Bronchial epithelial cell (primary cell): Measurements from ENCODE around the gene ZNF205. TPM values are rescaled to one million over a fixed set of nuclear protein-coding genes. Genes with fewer than 3 reads are reported as not detected.
"Not testable (repeated sequence)": the region's sequence is repeated elsewhere in the genome, so short reads cannot be mapped to it uniquely, and the experiment has no call there.

Experiments
- DNase-seq: peaks from one replicate; pipeline ENCODE4 v3.0.0-alpha.2; 2010; ENCODE audit warnings: low read depth
- FAIRE-seq: peaks from 2 replicates; lab custom pipeline; 2011; peaks lifted over from hg19 to GRCh38; lab: Jason Lieb, UNC
- H3K27me3 ChIP-seq: 2 replicates; pipeline ENCODE4 v1.5.1; 2011; ENCODE audit warnings: low read length; ENCODE audit not compliant: control insufficient read depth, insufficient read depth
- H3K36me3 ChIP-seq: 2 replicates; pipeline ENCODE4 v1.5.1; 2011; ENCODE audit warnings: low read length; ENCODE audit not compliant: control insufficient read depth, insufficient read depth
- H3K4me3 ChIP-seq: 2 replicates; pipeline ENCODE4 v1.5.1; 2011; ENCODE audit warnings: mild to moderate bottlenecking, low read depth, low read length, control low read depth
- total RNA-seq: library from RNA; depleted of rRNA; stranded (reverse); fragments of >200 nt; gene quantifications from 2 replicates; pipeline ENCODE4 v1.2.1, GENCODE V29; 2014
- TF ChIP-seq, protein P1 (sequence below): IDR thresholded peaks from 2 replicates; pipeline ENCODE4 v1.5.1; 2011; ENCODE audit warnings: mild to moderate bottlenecking, moderate library complexity, low read length, control low read depth, inconsistent platforms; ENCODE audit not compliant: insufficient read depth, severe bottlenecking

The ZNF205 gene
- total RNA-seq, 1 donor from 2014 or later: 22.4 TPM

DNA sequence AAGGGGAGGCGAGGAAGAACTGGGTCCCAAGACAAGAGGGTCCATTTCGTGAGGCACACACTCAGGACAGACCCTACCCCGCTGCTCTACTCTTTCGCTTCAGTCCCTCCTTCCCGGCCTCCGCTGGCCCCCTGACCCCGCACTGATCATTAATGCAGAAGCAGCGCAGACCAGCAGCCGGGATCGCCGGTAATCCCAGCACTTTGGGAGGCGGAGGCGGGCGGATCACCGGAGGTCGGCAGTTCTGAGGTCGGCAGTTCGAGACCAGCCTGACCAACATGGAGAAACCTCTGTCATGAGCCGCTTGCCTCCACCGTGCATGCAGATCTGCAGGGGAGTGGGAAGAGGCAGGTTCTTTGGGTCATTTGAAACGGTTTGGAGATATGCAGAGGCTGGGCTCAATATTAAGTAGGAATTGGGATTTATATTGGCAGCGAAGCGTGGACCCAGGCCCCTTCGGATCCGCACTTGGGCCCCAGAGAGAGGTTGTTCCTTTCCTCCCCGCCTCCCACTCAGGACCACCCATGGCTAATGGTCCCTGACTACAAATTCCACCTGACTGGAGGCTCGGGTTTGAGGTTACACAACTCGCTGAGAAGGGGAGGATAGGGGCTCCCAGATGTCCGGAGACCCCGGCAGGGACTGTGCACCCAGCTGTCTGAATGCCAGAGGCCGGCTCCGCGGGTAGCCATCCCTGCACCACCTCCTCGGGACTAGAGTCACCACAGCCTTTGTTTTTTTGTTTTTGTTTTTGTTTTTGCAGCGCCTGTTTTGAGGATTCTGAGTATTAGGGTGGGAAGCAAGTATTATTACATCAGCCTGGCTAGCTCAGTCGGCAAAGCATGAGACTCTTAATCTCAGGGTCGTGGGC lies 52.0 kb downstream of the ZNF205 start:
- FAIRE-seq: no peak
- H3K4me3 ChIP-seq: no peak overlapping the region
- no peak for DNase-seq
- no peaks in the 10 kb centered on the region for H3K36me3 ChIP-seq
- H3K27me3 ChIP-seq: no peaks in the 10 kb centered on the region
- TF ChIP-seq, protein P1, sequence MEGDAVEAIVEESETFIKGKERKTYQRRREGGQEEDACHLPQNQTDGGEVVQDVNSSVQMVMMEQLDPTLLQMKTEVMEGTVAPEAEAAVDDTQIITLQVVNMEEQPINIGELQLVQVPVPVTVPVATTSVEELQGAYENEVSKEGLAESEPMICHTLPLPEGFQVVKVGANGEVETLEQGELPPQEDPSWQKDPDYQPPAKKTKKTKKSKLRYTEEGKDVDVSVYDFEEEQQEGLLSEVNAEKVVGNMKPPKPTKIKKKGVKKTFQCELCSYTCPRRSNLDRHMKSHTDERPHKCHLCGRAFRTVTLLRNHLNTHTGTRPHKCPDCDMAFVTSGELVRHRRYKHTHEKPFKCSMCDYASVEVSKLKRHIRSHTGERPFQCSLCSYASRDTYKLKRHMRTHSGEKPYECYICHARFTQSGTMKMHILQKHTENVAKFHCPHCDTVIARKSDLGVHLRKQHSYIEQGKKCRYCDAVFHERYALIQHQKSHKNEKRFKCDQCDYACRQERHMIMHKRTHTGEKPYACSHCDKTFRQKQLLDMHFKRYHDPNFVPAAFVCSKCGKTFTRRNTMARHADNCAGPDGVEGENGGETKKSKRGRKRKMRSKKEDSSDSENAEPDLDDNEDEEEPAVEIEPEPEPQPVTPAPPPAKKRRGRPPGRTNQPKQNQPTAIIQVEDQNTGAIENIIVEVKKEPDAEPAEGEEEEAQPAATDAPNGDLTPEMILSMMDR: no peak

GRCh38 chr16:3165111-3165822 lies 52.9 kb downstream of the ZNF205 start:
- H3K4me3 ChIP-seq: no peak overlapping the region

DNA sequence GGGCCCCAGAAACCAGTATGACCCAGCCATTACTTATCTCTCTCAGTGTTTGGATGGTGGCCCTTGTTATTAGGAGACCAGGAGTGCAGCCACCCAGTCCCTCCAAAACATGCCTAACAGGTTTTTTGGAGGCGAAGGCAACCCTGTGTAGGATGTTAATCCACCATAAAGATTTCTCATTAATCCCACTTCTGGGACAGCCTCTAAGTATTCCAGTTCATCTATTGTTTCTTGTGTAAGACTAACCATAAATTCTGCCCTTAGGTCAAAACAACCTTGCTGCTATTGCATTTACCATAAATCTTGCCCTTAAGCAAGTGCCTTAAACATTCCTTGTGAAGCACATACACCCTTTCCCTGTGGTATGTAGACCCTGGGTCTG lies 54.1 kb downstream of the ZNF205 start:
- H3K36me3 ChIP-seq: no peaks in the 10 kb centered on the region
- no peaks in the 10 kb centered on the region for H3K27me3 ChIP-seq
- DNase-seq: no peak
- no peak overlapping the region for H3K4me3 ChIP-seq
- no peak for FAIRE-seq
- TF ChIP-seq, protein P1: no peak

More at GRCh38 chr16:3165111-3165822, 52.9 kb downstream of the ZNF205 start:
- no peak for FAIRE-seq
- Histone ChIP-seq H3K36me3 (no peaks in the 10 kb centered on the region), H3K27me3 (no peaks in the 10 kb centered on the region)
- DNase-seq: no peak
- TF ChIP-seq, protein P1: no peak

DNA sequence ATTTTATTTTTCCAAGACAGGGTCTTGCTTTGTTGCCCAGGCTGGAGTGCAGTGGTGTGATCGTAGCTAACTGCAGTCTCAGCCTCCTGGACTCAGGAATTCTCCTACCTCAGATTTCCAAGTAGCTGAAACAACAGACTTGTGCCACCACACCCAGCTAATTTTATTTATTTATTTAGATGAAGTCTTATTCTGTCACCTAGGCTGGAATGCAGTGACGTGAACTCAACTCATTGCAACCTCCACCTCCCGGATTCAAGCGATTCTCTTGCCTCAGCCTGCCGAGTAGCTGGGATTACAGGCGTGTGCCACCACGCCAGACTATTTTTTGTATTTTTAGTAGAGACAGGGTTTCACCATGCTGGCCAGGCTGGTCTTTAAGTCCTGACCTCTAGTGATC lies 56.3 kb downstream of the ZNF205 start:
- peak; percentile 38 for DNase-seq
- not testable (repeated sequence) for H3K4me3 ChIP-seq, H3K27me3 ChIP-seq, H3K36me3 ChIP-seq, FAIRE-seq

Other genes starting within 250 kb of the ZNF205 start
- 63.7 and 76.0 TPM in 2 replicates for gene FLYWCH2, start 229.4 kb upstream of the ZNF205 start, total RNA-seq
- 41.9 and 96.5 TPM in 2 replicates for gene FLYWCH1, start 200.7 kb upstream of the ZNF205 start, total RNA-seq
- 1.1 and 1.2 TPM in 2 replicates for gene KREMEN2, start 148.3 kb upstream of the ZNF205 start, total RNA-seq
- gene PAQR4, start 143.2 kb upstream of the ZNF205 start, total RNA-seq: 5.3 and 5.5 TPM in 2 replicates
- 0.26 and 0.51 TPM in 2 replicates for gene PKMYT1, start 132.1 kb upstream of the ZNF205 start, total RNA-seq
- under 0.01 and 0.13 TPM in 2 replicates for gene CLDN9, start 99.7 kb upstream of the ZNF205 start, total RNA-seq
- gene CLDN6, start 94.4 kb upstream of the ZNF205 start, total RNA-seq: not detected in 2 replicates
- 440 and 686 TPM in 2 replicates for gene TNFRSF12A, start 92.2 kb upstream of the ZNF205 start, total RNA-seq
- gene HCFC1R1, start 88.6 kb upstream of the ZNF205 start, total RNA-seq: 1.1 and 5.6 TPM in 2 replicates
- gene THOC6, start 88.6 kb upstream of the ZNF205 start, total RNA-seq: 23.7 and 28.4 TPM in 2 replicates
- 24.5 and 56.1 TPM in 2 replicates for gene BICDL2, start 75.6 kb upstream of the ZNF205 start, total RNA-seq
- under 0.01 and 0.13 TPM in 2 replicates for gene MMP25, start 66.0 kb upstream of the ZNF205 start, total RNA-seq
- gene IL32, start 46.9 kb upstream of the ZNF205 start, total RNA-seq: 0.53 and 2.8 TPM in 2 replicates
- gene ZSCAN10, start 13.3 kb upstream of the ZNF205 start, total RNA-seq: not detected in 2 replicates
- 7.6 and 10.6 TPM in 2 replicates for gene ZNF213, start 22.4 kb downstream of the ZNF205 start, total RNA-seq
- gene OR1F1, start 75.6 kb downstream of the ZNF205 start, total RNA-seq: not detected in 2 replicates
- gene ZNF200, start 122.6 kb downstream of the ZNF205 start, total RNA-seq: 9.5 and 9.9 TPM in 2 replicates
- not detected in 2 replicates for gene MEFV, start 144.0 kb downstream of the ZNF205 start, total RNA-seq
- gene ZNF263, start 170.9 kb downstream of the ZNF205 start, total RNA-seq: 46.6 and 60.6 TPM in 2 replicates
- gene TIGD7, start 192.8 kb downstream of the ZNF205 start, total RNA-seq: 2.4 and 5.5 TPM in 2 replicates
- gene ZNF75A, start 192.9 kb downstream of the ZNF205 start, total RNA-seq: 22.9 and 23.2 TPM in 2 replicates
- not detected in 2 replicates for gene OR2C1, start 243.3 kb downstream of the ZNF205 start, total RNA-seq